Measurements from ENCODE around the gene IKZF3.
"Not testable (repeated sequence)": the region's sequence is repeated elsewhere in the genome, so short reads cannot be mapped to it uniquely, and the experiment has no call there.

The IKZF3 gene

GRCh38 chr17:39863918-39864746 is at the start of gene IKZF3:
Gene IKZF3, minus strand, starts transcription at chr17:39864312. Its CDS starts 186 bp downstream, at chr17:39864126.
- in situ Hi-C loops (cut with MboI; ENCODE audit: low sequenced_read_pairs), result no loop called here

GRCh38 chr17:39908789-39909352 is 44.8 kb upstream of the IKZF3 start:
- in situ Hi-C loops (cut with MboI; ENCODE audit: low sequenced_read_pairs), result no loop called here

- in situ Hi-C loops (cut with MboI; ENCODE audit: low sequenced_read_pairs), result no loop called here
These were observed 40.8 kb upstream of the IKZF3 start for GRCh38 chr17:39904990-39905288.

GRCh38 chr17:39903158-39903884 is 39.2 kb upstream of the IKZF3 start:
- in situ Hi-C loops (cut with MboI; ENCODE audit: low sequenced_read_pairs), result no loop called here

- in situ Hi-C loops (cut with MboI; ENCODE audit: low sequenced_read_pairs), result not testable (repeated sequence)
These were observed 37.9 kb upstream of the IKZF3 start for GRCh38 chr17:39902027-39902426.

GRCh38 chr17:39899215-39899614 is 35.1 kb upstream of the IKZF3 start:
- in situ Hi-C loops (cut with MboI; ENCODE audit: low sequenced_read_pairs), result no loop called here

GRCh38 chr17:39898088-39898487 is 34.0 kb upstream of the IKZF3 start:
- in situ Hi-C loops (cut with MboI; ENCODE audit: low sequenced_read_pairs), result no loop called here

- in situ Hi-C loops (cut with MboI; ENCODE audit: low sequenced_read_pairs), result no loop called here
These were observed 30.7 kb upstream of the IKZF3 start for GRCh38 chr17:39894681-39895376.

GRCh38 chr17:39889200-39889599 is 25.1 kb upstream of the IKZF3 start:
- in situ Hi-C loops (cut with MboI; ENCODE audit: low sequenced_read_pairs), result no loop called here

- in situ Hi-C loops (cut with MboI; ENCODE audit: low sequenced_read_pairs), result no loop called here
These were observed 23.0 kb upstream of the IKZF3 start for GRCh38 chr17:39887078-39887477.

- in situ Hi-C loops (cut with MboI; ENCODE audit: low sequenced_read_pairs), result not testable (repeated sequence)
These were observed 22.0 kb upstream of the IKZF3 start for GRCh38 chr17:39886102-39886501.

GRCh38 chr17:39872751-39873150 is 8.6 kb upstream of the IKZF3 start:
- in situ Hi-C loops (cut with MboI; ENCODE audit: low sequenced_read_pairs), result no loop called here

- in situ Hi-C loops (cut with MboI; ENCODE audit: low sequenced_read_pairs), result no loop called here
These were observed 7.7 kb upstream of the IKZF3 start for GRCh38 chr17:39871801-39872200.

- in situ Hi-C loops (cut with MboI; ENCODE audit: low sequenced_read_pairs), result no loop called here
These were observed 6.7 kb upstream of the IKZF3 start for GRCh38 chr17:39870776-39871175.

- in situ Hi-C loops (cut with MboI; ENCODE audit: low sequenced_read_pairs), result no loop called here
These were observed 4.4 kb upstream of the IKZF3 start for GRCh38 chr17:39868554-39868942.

- in situ Hi-C loops (cut with MboI; ENCODE audit: low sequenced_read_pairs), result no loop called here
These were observed 3.9 kb upstream of the IKZF3 start, which contains the start of gene ZPBP2 for GRCh38 chr17:39867880-39868553. Gene ZPBP2, plus strand, starts transcription at chr17:39868202. Its CDS starts 153 bp downstream, at chr17:39868355.

- in situ Hi-C loops (cut with MboI; ENCODE audit: low sequenced_read_pairs), result no loop called here
These were observed 3.2 kb upstream of the IKZF3 start for GRCh38 chr17:39867084-39867879.

- in situ Hi-C loops (cut with MboI; ENCODE audit: low sequenced_read_pairs), result no loop called here
These were observed 2.1 kb upstream of the IKZF3 start for GRCh38 chr17:39866013-39866730.

- in situ Hi-C loops (cut with MboI; ENCODE audit: low sequenced_read_pairs), result no loop called here
These were observed 731 bp downstream of the IKZF3 start for GRCh38 chr17:39863244-39863917.

Measured in HL-60/S4 treated with phorbol 12-myristate 13-acetate at 8.2 ng/mL for 4 days and 3 days (cell line).